ENCODE data around the gene RIPK4. TPM values are rescaled to one million over a fixed set of nuclear protein-coding genes. Genes with fewer than 3 reads are reported as not detected.

The RIPK4 gene
- polyA plus RNA-seq, 1 donor from 2014 or later, result not detected

DNA sequence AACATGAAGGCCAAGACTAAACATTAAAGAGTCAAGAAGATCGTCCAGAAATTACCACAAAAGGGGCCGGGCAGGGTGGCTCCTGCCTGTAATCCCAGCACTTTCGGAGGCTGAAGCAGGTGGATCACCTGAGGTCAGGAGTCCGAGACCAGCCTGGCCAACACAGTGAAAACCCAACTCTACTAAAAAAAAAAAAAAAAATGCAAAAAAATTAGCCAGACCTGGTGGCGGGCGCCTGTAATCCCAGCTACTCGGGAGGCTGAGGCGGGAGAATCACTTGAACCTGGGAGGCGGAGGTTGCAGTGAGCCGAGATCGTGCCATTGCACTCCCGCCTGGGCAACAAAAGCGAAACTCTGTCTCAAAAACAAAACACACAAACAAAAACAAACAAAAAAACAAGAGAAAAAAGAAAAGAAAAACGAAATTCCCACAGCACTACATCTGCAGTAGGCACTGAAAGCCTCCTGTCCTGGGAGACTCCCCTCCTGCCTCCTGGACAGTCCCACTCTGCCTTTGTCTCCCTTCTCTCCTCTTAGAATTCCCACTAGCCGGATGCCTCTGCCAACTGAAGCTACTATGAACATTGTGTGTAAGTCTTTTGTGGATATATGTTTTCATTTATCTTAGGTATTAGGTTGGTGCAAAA, 17.7 kb upstream of the RIPK4 start:
- Histone ChIP-seq H4K20me1 (ENCODE audit: insufficient read depth) (no peaks in the 10 kb centered on the region), H3K9me3 (ENCODE audit: low read length) (no peaks in the 10 kb centered on the region), H3K79me2 (replicated peaks; ENCODE audit: insufficient read depth, low read length) (no peaks in the 10 kb centered on the region), H3K36me3 (ENCODE audit: insufficient read depth, low read length) (no peaks in the 10 kb centered on the region), H3K9ac (ENCODE audit: low read length) (no peak overlapping the region), H3F3A (ENCODE audit: insufficient read depth, low read length, poor library complexity, severe bottlenecking) (no peaks in the 10 kb centered on the region), H2AFZ (ENCODE audit: low read depth, low read length) (no peak overlapping the region), H3K4me2 (ENCODE audit: low read length) (no peak overlapping the region), H3K27ac (ENCODE audit: low read length) (no peak overlapping the region), H3K4me3 (ENCODE audit: low read length) (no peak overlapping the region), H3K27me3 (ENCODE audit: insufficient read depth, low read depth, low read length) (no peaks in the 10 kb centered on the region), H3K9me2 (ENCODE audit: insufficient read depth, low read length) (no peaks in the 10 kb centered on the region)
- TF ChIP-seq, protein P1, sequence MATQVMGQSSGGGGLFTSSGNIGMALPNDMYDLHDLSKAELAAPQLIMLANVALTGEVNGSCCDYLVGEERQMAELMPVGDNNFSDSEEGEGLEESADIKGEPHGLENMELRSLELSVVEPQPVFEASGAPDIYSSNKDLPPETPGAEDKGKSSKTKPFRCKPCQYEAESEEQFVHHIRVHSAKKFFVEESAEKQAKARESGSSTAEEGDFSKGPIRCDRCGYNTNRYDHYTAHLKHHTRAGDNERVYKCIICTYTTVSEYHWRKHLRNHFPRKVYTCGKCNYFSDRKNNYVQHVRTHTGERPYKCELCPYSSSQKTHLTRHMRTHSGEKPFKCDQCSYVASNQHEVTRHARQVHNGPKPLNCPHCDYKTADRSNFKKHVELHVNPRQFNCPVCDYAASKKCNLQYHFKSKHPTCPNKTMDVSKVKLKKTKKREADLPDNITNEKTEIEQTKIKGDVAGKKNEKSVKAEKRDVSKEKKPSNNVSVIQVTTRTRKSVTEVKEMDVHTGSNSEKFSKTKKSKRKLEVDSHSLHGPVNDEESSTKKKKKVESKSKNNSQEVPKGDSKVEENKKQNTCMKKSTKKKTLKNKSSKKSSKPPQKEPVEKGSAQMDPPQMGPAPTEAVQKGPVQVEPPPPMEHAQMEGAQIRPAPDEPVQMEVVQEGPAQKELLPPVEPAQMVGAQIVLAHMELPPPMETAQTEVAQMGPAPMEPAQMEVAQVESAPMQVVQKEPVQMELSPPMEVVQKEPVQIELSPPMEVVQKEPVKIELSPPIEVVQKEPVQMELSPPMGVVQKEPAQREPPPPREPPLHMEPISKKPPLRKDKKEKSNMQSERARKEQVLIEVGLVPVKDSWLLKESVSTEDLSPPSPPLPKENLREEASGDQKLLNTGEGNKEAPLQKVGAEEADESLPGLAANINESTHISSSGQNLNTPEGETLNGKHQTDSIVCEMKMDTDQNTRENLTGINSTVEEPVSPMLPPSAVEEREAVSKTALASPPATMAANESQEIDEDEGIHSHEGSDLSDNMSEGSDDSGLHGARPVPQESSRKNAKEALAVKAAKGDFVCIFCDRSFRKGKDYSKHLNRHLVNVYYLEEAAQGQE (IDR thresholded peaks at IDR 0.05; ENCODE audit: borderline replicate concordance), result no peak
- TF ChIP-seq EP300 (conservative IDR thresholded peaks at IDR 0.05; ENCODE audit: poor library complexity, severe bottlenecking), result no peak
- TF ChIP-seq EZH2 (IDR thresholded peaks at IDR 0.05; ENCODE audit: borderline replicate concordance, insufficient read depth, low read length, poor library complexity, severe bottlenecking), result no peak
- TF ChIP-seq, protein P2, sequence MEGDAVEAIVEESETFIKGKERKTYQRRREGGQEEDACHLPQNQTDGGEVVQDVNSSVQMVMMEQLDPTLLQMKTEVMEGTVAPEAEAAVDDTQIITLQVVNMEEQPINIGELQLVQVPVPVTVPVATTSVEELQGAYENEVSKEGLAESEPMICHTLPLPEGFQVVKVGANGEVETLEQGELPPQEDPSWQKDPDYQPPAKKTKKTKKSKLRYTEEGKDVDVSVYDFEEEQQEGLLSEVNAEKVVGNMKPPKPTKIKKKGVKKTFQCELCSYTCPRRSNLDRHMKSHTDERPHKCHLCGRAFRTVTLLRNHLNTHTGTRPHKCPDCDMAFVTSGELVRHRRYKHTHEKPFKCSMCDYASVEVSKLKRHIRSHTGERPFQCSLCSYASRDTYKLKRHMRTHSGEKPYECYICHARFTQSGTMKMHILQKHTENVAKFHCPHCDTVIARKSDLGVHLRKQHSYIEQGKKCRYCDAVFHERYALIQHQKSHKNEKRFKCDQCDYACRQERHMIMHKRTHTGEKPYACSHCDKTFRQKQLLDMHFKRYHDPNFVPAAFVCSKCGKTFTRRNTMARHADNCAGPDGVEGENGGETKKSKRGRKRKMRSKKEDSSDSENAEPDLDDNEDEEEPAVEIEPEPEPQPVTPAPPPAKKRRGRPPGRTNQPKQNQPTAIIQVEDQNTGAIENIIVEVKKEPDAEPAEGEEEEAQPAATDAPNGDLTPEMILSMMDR (IDR thresholded peaks at IDR 0.05; ENCODE audit: poor library complexity, severe bottlenecking), result no peak
- no peak for TF ChIP-seq MXI1 (conservative IDR thresholded peaks at IDR 0.05; ENCODE audit: poor library complexity, severe bottlenecking)
- TF ChIP-seq RAD21 (conservative IDR thresholded peaks at IDR 0.05), result no peak
- no peak for TF ChIP-seq SMC3 (conservative IDR thresholded peaks at IDR 0.05; ENCODE audit: poor library complexity)
- TF ChIP-seq POLR2AphosphoS5 (IDR thresholded peaks at IDR 0.05), result no peak
- TF ChIP-seq TAF1 (IDR thresholded peaks at IDR 0.05; ENCODE audit: low read depth), result no peak

DNA sequence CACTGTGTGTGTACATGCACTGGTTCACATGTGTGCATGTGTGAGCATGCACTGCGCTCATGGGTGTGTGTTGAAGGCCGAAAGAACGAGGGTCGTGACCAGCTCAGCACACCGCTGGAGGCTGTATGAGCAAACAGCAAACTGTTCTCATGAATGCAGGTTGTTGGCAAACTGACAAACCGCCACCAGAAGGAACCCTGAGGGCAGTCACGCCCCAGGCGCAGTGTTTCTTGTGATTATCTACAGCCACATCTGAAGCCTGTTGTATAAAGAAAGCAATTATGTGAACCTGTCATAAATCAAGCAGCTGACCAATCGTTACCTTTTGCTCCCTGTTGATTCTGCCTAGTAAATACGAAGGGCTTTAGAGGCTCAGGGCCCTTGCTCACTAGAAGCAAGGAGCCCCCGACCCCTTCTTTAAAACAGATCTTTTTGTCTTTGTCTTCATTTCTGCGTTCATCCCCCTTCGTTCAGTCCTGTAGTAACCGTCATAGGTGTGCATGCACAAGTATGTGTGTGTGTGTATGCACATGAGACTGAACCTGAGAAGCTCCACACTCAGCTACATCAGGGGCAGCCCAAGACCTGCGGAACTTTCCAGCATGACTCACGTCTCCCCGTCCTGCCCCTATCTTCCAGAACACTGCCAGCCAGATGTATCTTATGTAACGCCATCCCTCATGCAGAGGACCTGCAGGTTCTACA, 16.8 kb upstream of the RIPK4 start:
- H3K4me3 ChIP-seq (ENCODE audit: low read length), result no peak overlapping the region
- no peaks in the 10 kb centered on the region for H3F3A ChIP-seq (ENCODE audit: insufficient read depth, low read length, poor library complexity, severe bottlenecking)
- H2AFZ ChIP-seq (ENCODE audit: low read depth, low read length), result no peak overlapping the region
- H3K9me2 ChIP-seq (ENCODE audit: insufficient read depth, low read length), result no peaks in the 10 kb centered on the region
- H3K9ac ChIP-seq (ENCODE audit: low read length), result no peak overlapping the region
- TF ChIP-seq EP300 (conservative IDR thresholded peaks at IDR 0.05; ENCODE audit: poor library complexity, severe bottlenecking) (no peak), EZH2 (IDR thresholded peaks at IDR 0.05; ENCODE audit: borderline replicate concordance, insufficient read depth, low read length, poor library complexity, severe bottlenecking) (no peak), POLR2AphosphoS5 (IDR thresholded peaks at IDR 0.05) (no peak), MXI1 (conservative IDR thresholded peaks at IDR 0.05; ENCODE audit: poor library complexity, severe bottlenecking) (no peak), TAF1 (IDR thresholded peaks at IDR 0.05; ENCODE audit: low read depth) (no peak), RAD21 (conservative IDR thresholded peaks at IDR 0.05) (no peak)
- TF ChIP-seq, protein P2 (IDR thresholded peaks at IDR 0.05; ENCODE audit: poor library complexity, severe bottlenecking), result no peak
- TF ChIP-seq, protein P1 (IDR thresholded peaks at IDR 0.05; ENCODE audit: borderline replicate concordance), result no peak
- no peaks in the 10 kb centered on the region for H3K79me2 ChIP-seq (replicated peaks; ENCODE audit: insufficient read depth, low read length)
- no peaks in the 10 kb centered on the region for H4K20me1 ChIP-seq (ENCODE audit: insufficient read depth)
- H3K27me3 ChIP-seq (ENCODE audit: insufficient read depth, low read depth, low read length), result peaks cover 3% of the 10 kb centered on the region
- no peaks in the 10 kb centered on the region for H3K36me3 ChIP-seq (ENCODE audit: insufficient read depth, low read length)
- H3K4me2 ChIP-seq (ENCODE audit: low read length), result no peak overlapping the region
- no peak overlapping the region for H3K27ac ChIP-seq (ENCODE audit: low read length)
- H3K9me3 ChIP-seq (ENCODE audit: low read length), result no peaks in the 10 kb centered on the region
